ENCODE results near the gene ZP2. TPM values are rescaled to one million over a fixed set of nuclear protein-coding genes. Genes with fewer than 3 reads are reported as not detected.

Gene ZP2
- total and polyA plus RNA-seq, 2 of the 4 experiments (the other 2 are of a cell fraction) = not detected

GRCh38 chr16:21163576-21163975 is 47.8 kb downstream of the ZP2 start:
- Histone ChIP-seq H3K9me3 (ENCODE audit: control insufficient read depth, insufficient read depth, low read length) (no peaks in the 10 kb centered on the region), H3K27me3 (ENCODE audit: control insufficient read depth, insufficient read depth, low read length) (no peaks in the 10 kb centered on the region), H3K9me1 (ENCODE audit: insufficient read depth, low read length) (peaks cover 18% of the 10 kb centered on the region), H3K14ac (replicated peaks; ENCODE audit: low read depth, low read length) (no peak overlapping the region), H2BK20ac (ENCODE audit: low read depth, low read length) (no peak overlapping the region), H3K9ac (ENCODE audit: low read depth, low read length) (no peak overlapping the region), H3K18ac (ENCODE audit: low read depth, low read length) (no peak overlapping the region), H4K5ac (ENCODE audit: low read depth, low read length) (no peak overlapping the region), H4K91ac (ENCODE audit: insufficient read depth, low read depth, low read length) (no peak overlapping the region), H3K4me1 (ENCODE audit: control insufficient read depth, insufficient read depth, low read length) (peaks cover 18% of the 10 kb centered on the region), H3K27ac (ENCODE audit: insufficient read depth, low read length) (no peak overlapping the region), H2AK9ac (replicated peaks; ENCODE audit: low read depth, low read length, poor library complexity) (no peak overlapping the region), H3K4me2 (ENCODE audit: low read depth, low read length) (no peak overlapping the region), H3K56ac (ENCODE audit: extremely low read depth, insufficient read depth, low read length) (no peak overlapping the region), H2AFZ (replicated peaks; ENCODE audit: low read length, poor library complexity) (no peak overlapping the region), H4K8ac (ENCODE audit: low read depth in 2 of 2, low read length in 2 of 2) (no peak overlapping the region), H2BK15ac (ENCODE audit: low read depth, low read length) (no peak overlapping the region), H2BK120ac (ENCODE audit: low read depth, low read length) (no peak overlapping the region), H2BK5ac (ENCODE audit: low read depth, low read length, poor library complexity, severe bottlenecking) (no peak overlapping the region), H3K4ac (ENCODE audit: low read depth, low read length) (no peak overlapping the region), H3K79me1 (ENCODE audit: low read depth in 1 of 2, low read length in 2 of 2) (peaks cover 3 to 46% of the 10 kb centered on the region in 2 experiments; a peak in 3 of 4 replicates), H3K23ac (ENCODE audit: low read depth, low read length) (no peak overlapping the region), H3K36me3 (ENCODE audit: control insufficient read depth, insufficient read depth, low read length) (peaks cover 29% of the 10 kb centered on the region), H3K4me3 (ENCODE audit: insufficient read depth, low read depth, low read length) (no peak overlapping the region), H4K20me1 (ENCODE audit: insufficient read depth, low read length) (peaks cover 13% of the 10 kb centered on the region), H2AK5ac (ENCODE audit: low read depth, low read length) (no peak overlapping the region)
- DNase-seq = no peak
- no TSS peak for BruUV-seq (replicated peaks)
- TF ChIP-seq BHLHE40 (IDR thresholded peaks at IDR 0.05; ENCODE audit: low read depth, low read length) (no peak), MXI1 (IDR thresholded peaks at IDR 0.05; ENCODE audit: borderline replicate concordance, low read depth, low read length) (no peak), NFE2L2 (IDR thresholded peaks at IDR 0.05; ENCODE audit: low read depth, low read length) (no peak), CHD1 (IDR thresholded peaks at IDR 0.05; ENCODE audit: low read depth, low read length) (no peak), RAD21 (IDR thresholded peaks at IDR 0.05; ENCODE audit: low read length) (no peak), RCOR1 (IDR thresholded peaks at IDR 0.05; ENCODE audit: insufficient replicate concordance, low read length) (no peak)
- ChIA-PET CTCF (no interaction called here), POLR2A (ENCODE audit: unreplicated experiment) (no interaction called here)
- dilution Hi-C loops (cut with HindIII; ENCODE audit: low sequenced_read_pairs, unreplicated experiment) (no loop called here), intact Hi-C loops (cut with micrococcal nuclease) (no loop called here), in situ Hi-C loops (cut with MboI; ENCODE audit: low sequenced_read_pairs) (loop anchor here (25.0 kb wide), 1 partner anchor 1174 kb away; no protein-coding TSS in a partner anchor)
- ATAC-seq (ENCODE audit: low read depth) = no peak
- WGBS, 2 experiments (ENCODE audit: extremely low coverage in 2 of 2, insufficient read length in 1 of 2) = no CpG with 5 or more reads among the region's 4 CpGs
